H4 (cell line): ENCODE data around the gene ATXN7L3. TPM values are rescaled to one million over a fixed set of nuclear protein-coding genes. Genes with fewer than 3 reads are reported as not detected.

Source experiments
- DNase-seq: peaks from one replicate; pipeline ENCODE4 v3.0.0-alpha.2; 2015; ENCODE audit warnings: low spot score
- total RNA-seq: library from RNA; depleted of rRNA; stranded (reverse); fragments of >200 nt; shearing (Covaris generic); gene quantifications from 2 replicates; pipeline ENCODE4 v1.2.3, GENCODE V29; 2014

ATXN7L3 gene
- total RNA-seq, 1 experiment from 2014 or later: 26.6 TPM

DNA sequence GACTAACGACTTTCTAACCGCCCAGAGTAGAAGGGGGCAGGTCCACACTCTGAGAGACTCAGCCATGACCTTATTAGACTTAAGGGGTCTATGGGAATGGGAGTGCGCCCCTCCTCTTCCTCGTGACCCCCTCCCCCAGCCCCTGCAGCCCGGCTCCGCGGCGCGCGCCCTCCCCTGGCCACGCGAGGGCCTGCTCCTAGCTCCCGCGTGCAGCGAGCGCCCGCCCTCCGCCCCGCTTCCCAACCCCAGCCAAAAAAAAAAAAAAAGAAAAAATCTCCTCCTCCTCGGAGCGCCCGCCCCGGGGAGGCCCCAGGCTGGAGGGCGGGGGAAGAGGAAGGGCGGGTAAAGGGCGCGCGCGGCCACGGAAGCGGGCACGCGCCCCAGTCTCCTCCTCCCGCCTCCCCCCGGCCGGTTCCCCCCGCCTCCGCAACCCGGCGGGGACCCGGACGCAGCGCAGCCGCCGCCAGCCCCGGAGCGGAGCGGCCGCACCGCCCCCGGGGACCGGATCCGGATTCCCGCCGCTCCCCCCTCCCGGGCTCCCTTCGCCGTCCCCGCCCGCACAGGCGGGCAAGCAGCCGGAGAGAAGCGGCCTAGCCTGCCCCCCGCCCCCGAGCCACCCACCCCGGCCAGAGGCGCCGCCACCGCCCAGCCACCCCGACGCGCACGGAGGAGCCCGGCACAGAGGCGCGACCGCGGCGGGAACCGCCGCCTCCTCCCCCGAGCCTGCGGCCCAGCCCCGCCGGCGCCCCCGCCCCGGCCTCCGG, 18.8 kb upstream of the ATXN7L3 start:
- DNase-seq: peak; percentile 73

DNA sequence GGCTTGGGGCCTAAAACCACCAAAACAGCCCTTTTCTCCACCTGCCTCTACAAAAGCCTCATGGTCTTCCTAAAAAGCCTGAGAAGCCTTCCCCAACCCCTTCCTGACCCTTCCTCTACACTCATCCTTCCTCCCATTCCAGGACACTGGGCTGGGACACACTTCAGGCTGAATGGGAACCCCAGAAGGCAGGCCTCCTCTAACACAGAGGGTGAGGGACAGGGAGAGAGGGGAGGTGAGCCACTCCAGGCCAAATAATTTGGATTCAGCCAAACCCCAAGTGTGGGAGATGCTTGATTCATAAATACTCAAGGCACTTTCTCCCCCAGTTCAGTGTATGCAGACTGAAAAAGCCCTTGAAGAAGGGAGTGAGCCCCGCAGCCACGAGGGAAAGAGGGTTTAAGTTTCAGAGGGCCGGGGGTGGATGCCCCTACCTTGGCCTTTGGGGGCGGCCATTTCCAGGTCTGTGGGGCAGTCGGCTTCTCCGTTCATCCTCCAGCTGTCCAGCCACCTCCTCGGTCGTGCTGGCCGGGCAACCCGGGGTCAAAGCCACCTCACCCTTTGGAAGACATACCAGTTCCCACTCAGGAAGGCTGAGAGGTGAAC, 18.2 kb upstream of the ATXN7L3 start:
- no peak for DNase-seq

DNA sequence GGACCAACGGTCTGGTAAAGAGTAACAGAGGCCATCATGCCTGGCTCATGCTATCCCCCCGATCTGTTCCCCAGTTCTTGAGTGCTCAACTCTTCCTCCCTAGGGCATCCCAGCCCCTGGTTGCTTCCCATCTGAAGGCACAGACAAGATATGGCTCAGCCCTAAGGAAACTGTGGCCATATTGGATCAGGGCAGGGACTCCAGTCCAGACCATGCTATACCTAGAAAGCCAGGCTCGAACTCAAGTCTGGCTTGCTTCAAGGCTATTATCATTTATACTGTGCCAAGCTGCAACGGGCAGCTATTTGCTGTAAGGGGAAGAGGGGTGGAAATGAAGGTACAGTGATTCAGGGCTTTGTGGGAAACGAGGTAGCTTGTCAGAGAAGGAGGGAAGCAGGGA, 17.0 kb upstream of the ATXN7L3 start:
- no peak for DNase-seq

DNA sequence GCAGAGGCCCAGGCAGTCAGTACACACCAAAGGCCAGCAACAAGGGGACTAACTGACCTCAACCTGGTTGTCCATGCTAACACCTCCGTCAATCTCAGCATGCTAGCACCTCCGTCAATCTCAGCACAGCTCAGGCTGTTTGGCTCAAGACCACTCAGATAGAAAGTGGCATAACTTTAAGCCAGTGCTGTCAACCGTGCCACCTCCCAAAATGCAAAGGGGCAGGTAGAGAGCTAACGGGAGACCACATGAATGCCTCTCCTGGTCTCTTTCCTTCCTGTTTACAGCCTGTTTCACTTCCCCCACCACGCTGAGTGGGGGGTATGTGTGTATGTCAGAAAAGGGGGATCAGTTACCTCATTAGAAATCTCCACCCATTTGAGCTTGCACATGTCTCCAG, 16.5 kb upstream of the ATXN7L3 start:
- DNase-seq: no peak

DNA sequence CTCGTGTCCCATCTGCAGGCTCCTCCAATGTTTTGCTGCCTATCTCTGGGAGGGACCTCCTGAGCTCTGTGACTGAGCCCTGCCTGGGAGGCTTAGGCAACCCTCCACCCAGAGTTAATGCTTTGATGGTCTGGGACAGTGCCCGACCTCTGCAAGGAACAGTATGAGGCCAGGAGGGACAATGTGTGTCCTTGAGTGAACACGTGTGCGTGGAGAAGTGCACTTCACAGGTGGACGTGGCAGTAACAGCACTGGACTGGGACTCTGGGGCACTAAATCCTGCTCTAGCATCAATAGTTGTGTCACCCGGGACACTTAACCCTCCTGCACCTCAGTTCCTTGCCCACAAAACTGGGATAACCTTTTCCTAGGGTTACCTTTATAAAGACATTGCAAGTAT, 15.2 kb upstream of the ATXN7L3 start:
- DNase-seq: no peak

DNA sequence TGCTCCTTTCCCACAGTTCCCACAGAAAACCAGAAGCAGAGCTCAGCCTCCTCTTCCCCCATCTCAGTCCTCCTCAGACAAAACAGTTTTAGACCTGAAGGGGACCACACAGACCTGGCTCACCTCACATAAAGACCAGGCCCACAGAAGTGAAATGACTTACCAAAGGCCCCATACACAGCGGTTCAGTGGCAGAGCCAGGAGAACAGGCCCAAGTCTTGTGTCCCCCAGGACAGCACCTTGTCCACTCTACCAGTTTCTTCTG, 14.5 kb upstream of the ATXN7L3 start:
- no peak for DNase-seq

DNA sequence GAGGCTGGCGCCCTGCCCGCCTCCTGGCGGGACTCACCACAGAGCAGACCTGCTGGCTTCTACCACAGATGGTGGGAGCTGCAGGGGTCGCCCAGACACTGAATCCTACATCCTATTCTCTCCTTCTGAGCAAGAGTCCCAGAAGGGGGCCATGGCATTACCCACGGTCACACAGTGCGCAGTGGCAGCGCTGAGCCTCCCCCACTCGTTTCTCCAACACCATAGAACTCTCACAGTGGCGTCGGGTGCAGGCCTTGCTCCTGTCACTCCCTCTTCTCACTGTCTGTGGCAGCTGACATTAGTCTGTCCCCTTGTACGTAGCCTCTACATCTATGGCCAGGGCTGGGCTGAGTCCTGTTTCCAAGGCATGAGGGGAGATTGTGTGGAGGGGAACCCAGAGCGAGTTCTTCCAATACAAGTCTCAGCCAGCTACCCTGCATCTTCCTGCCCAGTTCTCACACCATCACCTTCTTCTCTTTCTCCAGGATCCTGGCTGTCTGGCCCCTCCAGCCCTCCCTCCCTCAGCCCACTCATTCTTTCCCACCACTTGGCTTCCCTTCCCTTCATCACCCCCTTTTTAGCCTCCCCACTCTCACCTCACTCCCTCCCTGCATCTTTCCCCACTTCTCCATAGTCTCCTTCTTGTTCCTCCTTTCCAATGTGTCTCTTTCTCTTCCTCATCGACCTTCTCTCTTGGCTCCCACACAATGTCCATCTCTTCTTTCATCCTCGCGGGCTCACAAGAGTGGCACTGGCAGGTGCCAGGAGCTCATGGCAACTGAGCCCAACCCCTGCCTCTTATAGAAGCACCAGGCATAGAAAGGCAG, 13.9 kb upstream of the ATXN7L3 start:
- DNase-seq: no peak

DNA sequence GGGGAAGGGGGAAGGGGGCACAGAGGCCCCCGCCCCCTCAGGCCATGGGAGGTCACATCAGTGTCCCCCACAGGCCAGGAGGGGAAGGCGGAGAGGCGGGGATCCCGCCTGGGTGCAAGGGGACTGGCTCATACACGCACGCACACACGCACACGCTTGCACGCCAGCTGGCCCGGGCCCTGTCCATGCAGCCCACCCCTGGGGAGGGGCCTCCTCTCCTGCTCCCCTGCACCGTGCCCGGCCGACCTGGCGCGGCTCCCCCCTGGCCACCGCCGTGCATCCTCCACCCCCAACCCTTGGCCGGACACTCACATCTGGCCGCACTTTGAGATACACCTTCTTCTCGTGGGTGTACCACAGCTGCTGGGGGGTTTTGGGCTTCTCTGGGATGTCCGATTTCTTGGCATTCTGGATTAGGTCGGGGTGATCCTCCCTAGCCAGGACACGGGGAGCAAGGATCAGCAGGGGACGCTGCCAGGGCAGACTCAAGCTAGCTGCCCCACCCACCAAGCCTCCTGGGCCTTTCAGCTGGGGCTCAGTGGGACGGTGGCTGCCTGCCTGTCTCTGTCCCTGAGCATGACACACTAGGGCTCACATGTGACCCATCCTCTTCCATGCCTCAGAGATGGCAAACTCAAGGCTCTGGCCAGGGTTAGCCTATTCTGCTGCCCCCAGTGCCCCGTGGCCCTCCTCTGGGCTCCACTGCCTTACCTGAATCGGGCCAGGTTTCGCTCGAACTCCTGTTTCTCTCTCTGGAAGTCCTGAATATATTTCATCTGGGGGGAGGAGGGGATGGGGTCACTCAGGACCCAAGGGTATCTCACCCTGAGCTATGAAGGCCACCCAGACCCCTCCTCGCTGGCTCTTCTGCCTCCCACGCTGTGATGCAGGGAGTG, 13.1 kb upstream of the ATXN7L3 start:
- no peak for DNase-seq

DNA sequence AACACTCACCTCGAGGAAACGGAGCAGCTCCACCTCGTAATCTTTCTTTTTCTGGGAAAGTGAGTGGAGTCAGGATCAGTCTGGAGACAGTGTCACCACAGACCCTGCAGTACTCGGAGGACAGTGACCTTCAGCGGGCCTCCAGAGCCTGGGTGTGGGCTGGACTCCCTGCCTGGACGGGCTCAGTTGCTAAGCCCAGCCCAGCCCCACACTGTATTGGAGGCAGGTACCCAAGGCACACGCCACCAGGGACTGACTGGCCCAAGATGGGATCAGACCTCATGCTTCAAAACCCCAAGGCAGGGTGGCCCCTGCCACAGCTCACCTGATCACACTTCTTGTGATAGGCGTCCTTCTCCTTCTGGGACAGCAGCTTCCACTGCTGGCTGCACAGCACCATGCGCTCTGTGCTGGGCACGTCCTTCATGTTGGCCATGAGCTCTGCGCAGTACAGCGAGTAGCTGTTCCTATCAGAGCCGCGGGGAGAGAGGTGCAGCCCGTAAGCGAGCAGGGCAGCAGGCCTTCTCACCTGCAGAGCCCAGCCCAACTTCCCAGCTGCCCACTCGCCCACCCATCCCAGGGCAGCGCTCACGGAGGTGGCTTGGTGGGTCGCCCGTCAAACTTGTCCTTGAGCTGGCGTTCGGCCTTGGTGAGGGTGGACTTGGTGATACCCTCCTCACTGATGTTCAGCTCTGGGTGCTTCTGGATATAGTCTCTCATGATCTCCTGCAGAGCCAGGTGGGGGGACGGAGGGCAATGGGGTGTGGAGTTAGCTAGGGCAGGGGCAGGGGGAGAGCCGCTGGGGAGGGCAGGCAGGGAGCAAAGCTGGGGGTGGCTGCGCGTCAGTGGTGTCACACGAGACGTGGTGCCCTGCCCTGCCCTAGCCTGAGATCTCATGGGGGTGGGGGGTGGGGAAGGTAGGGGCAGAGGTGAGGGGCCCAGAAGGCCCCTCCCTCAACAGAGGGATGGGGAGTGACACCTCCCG, 11.9 kb upstream of the ATXN7L3 start:
- DNase-seq: no peak

DNA sequence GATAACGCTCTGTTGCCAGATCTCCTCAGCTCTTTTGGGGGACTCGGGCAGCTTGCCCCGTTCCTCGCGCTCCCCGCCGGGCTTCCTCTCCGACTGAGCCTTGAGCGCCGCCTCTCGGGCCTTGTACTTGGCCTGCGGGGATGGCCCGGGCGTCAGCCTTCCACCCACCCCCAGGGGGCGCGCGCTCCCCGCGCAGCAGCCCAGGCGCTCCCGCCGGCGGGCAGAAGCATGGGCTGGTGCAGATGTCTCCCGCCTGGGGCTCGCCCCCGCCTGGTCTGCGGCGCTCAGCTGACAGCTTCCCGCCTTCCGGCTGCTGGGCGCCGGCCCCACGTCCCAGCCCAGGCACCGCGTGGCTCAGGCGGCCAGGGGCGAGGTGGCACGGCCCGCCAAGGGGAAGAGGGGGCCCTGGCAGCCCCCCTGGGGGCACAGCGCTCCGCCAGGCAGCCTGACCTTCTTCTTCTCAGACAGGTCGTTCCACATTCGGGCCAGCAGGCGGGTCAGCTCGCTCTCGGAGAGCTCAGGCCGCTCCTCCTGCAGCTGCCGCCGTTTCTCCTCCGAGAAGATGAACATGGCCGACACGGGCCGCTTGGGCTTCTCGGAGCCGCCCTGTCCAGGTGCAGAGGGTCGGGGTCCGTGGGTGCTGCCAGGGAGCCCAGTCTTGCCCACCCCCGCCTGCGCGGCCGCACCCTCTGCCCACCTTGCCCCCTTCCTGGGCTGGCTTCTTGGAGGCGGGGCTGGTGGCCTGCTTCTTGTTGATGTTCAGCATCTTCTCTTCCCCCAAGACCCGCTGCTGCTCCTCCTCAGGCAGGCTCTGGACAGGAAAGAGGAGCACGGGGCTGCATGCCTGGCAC, 10.9 kb upstream of the ATXN7L3 start:
- DNase-seq: no peak

DNA sequence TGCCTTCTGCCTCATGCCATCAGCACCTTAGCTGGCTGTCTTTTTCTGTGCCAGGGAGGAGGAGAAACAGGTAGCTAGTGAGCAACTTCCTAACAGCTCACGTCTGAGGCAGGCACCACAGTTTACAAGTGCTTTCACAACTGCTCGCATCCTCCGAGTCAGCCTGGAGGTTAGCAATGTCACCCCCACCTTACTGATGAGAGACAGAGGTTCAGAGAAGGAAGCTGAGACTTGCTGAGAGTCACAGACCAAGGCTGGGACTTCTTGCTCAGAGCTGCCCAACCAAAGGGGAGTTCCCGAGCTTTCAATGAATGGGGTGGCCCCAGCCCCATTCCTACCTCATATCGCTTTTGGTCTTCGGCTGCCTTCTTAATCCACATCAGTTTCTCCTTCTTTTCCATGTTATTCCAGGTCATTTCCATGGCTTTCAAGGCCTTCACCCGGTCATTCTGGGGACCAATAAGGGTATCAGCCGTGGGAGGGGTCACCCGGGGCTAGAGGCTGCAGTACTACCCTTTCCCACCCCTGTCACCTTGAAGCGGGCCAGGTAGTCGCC, 10.2 kb upstream of the ATXN7L3 start:
- DNase-seq: no peak

DNA sequence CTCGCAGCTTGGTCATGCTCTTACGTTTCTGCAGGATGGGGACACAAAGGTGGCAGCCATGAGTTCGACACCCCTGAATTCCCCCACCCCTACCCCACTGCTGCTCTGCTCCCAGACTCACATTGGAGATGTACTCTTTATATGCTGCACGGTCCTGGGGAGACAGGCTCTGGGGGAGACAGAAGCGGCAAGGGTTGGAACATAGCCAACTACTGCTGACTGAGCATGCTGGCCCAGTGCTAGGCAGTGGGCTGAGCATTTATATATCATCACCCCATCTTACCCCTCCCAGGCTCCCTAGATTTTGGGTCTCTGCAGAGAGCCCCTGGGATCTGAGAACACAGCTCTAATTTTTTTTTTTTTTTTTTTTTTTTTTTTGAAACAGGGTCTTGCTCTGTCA, 8.1 kb upstream of the ATXN7L3 start:
- no peak for DNase-seq

DNA sequence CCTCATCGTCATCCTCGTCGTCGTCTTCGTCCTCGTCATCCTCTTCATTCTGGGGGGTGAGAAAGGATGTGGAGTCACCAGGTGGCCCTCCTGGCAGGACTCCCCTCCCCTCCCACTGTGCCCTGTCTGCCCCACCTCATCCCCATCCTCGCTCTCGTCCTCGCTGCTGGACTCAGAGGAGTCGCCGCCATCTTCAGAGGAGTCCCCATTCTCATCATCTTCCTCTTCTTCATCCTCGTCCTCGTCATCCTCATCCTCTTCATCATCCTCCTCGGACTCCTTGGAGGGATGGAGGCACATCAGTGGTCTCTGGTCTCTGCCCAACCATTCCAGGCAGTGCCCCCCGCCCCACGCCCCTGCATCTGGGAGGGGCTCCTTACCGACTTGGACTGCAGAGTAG, 7.6 kb upstream of the ATXN7L3 start:
- no peak for DNase-seq

DNA sequence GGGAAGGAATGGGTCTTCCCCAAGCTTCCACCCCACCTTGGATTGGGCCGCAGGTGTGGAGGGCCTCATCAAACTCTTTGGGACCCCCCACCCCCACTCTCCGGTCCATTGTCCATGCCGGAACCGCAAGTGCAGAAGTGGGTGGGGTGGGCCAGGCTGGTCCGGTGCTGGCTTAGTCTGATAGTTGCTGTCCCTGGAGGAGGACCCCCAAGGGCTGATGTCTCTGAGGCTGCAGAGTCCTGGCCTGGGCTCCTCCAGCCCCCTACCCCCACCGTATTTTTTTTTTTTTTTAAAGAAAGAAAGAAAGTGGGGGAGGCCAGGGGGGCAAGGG, 7.1 kb upstream of the ATXN7L3 start:
- no peak for DNase-seq

DNA sequence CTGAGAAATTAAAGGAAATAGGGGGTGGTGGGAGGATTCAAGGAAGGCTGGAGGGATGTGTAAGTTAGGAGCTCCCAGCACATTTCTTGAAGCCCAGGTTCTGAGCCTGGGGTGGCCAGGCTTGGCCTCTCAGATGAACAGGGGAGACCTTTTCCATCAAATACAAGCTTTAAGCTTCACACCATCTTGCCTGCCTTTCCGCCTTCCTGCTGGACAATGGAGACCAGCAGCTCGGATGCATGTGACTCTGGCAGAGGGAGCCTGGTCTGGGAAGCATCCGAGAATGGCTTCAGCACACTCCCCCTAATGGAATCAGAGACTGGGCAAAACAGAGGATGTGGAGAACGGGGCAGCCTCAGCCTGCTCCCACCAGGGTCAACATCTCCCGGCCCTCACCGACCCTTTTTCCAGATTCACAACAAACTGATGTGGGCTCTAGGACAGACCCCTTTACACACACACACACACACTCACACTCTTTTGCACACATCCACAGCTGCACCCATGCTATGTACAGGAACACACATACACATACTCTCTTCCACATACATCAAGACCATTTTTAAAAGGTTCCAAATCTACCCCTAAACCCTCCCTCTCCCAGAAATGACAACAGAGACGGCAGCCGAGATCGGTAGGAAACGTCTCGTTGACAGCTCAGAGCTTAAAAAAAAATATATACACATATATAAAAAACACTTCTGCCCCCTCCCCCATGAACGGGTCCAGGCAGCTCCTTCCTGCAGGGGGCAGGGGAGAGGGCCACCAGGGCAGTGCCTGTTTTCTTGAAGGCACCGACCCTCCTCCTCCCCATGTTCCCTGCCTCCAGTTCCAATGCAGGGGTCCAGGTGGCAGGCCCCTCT, 6.5 kb upstream of the ATXN7L3 start:
- no peak for DNase-seq

DNA sequence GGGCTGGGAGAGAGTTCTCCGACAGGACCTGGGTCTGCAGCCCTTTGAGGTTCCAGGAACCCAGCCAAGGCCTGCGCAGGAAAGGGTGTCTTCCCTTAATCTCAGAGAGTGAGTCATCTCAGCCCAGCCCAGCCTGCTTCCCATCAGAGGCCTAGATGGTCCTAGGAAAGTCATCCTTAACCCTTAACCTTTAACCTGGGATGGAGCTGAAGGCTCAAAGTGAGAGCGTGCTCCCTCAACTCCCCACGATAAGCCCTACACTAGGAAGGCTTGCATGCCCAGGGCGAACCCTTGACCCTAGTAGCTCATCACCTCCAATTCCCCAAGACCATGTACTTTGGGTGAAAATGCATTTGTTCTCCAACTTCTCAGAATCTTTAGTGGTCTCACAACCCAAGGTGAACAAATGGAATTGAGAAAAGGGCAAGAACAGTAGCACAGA, 4.8 kb upstream of the ATXN7L3 start:
- no peak for DNase-seq

DNA sequence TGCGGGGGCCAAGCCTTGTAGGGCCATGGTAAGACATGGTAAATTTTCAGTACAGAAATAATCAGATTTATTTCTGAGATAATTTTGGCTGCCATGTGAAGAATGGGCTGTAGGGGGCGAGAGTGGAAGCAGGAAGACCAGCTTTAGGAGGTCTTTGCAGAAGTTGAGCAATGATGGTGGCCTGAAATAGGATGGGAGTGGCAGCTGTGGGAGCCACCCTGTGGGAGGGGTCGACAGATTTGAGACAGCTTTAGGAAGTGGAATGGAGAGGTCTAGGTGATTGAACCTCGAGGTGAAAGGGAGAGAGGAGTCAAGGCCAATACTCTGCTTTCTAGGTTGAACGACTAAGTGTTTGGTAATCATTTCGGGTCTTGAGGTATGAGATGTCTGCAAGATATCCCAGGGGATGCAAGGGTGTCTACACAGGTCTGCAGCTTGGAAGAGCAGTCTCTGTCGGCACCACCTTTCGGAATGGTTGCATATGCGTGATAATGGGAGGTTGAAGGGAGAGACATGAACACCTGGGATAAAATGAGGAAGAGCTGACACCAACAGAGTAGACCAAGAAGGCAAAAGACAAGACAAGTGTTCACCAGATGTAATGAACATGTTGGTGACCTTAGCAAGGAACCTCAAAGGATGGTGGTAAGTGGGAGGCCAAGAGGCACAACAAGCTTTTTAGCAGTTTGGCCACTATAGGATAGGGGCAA, 4.2 kb upstream of the ATXN7L3 start:
- DNase-seq: peak; percentile 52

DNA sequence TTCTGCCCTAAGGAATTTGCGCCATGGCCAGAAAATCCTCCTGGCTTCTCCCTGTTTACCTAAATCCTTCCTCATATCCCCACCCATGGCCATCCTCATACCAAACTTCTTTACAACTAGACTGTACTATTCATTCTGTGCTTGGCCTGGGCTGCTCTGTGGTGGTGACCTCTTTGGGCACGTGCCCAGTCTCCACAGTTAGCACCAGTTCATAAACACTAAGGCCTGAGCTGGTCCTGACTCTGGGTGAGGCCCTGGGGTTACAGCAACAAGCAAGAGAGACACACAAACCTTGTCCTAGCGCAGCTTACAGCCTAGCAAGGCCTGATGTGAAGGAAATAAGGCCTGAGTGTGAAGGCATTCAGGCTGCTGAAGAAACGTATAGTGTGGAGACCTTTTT, 3.1 kb upstream of the ATXN7L3 start:
- no peak for DNase-seq
